GDM1 (cell line): Measurements from ENCODE around the gene ENOX1.

Source experiments
- DNase-seq: peaks from one replicate; lab custom pipeline; 2025; lab: John Stamatoyannopoulos, UW

The ENOX1 gene

DNA sequence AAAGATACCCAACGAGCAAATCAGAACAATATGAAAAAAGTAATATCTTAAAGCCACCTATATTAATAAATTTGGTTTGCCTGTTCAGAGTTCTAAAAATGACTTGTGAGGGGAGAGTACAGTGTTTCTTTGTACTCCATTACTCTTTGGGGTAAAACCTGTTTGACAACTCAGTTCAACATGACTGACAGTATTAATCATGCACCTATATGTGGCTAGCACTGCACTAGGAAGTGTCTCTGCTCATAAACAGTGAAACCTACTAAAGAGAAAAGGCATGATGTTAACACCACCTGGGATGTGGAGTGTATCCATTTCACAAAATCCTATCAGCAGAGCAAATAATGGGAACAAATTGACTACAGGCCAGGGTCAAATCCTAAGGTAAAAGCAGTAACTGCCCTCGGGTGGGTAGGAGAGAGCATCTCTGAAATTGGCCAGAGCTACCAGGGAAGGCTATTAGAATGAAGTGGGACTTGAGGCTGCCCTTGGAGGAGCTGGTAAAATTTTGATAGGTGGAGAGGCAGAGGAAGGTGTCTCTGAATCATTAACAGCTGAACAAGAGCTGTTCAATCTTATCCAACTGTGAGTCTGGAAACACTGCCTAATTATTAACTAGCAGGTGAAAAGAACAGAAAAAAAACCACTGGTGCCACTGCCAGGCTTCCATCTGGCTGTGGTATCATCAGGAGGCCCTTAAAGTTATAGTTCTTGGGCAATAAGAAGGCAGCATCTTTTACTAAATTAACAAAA lies 398.3 kb downstream of the ENOX1 start:
- DNase-seq: no peak

DNA sequence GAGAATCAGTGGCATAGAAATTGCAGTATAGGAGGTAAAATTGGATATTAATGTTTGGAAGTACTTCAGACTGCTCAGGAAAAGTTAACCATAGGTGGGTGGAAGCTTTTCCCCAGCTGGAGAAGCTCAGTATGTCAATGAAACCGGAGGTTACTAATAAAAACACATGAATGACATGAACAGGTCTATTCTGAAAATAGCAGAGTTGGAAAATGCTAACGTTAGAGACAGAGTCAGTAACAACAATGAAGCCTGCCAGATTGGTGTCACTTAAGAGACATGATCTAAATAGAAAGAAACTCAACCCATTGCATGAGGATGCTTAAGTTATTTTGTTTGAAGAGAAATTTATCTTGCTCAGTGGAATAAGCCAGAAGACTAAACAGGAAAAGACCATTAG lies 398.9 kb downstream of the ENOX1 start:
- DNase-seq: no peak

DNA sequence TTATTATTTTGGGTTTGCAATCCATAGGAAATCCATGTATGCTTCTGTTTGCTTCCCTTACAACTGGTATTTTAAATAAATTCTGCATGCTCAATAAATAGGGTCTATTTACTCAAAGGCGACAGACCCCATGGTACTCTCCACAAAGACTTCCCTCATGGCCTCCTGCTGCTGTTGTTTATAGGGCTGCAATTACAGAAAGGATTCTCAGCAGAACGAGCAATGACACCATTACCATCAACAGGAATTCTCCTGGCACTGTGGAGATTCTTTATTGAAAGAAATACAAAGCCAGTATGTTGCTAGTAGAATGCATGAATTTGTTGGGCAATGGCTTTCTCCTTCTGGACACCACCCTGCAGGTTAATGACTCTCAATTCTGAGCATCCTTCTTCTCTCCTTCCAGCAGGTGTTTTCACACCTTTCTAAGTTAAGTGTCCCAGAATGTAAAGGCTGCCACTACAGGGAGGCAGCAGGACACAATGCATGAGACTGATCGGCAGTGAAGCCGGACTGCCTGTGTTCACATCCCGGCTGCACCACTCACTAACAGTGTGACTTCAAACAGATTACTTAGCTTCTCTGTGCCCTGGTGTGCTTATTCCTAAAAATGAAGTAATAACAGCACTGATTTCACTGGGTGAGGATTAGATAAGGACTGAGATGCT lies 403.1 kb downstream of the ENOX1 start:
- no peak for DNase-seq

DNA sequence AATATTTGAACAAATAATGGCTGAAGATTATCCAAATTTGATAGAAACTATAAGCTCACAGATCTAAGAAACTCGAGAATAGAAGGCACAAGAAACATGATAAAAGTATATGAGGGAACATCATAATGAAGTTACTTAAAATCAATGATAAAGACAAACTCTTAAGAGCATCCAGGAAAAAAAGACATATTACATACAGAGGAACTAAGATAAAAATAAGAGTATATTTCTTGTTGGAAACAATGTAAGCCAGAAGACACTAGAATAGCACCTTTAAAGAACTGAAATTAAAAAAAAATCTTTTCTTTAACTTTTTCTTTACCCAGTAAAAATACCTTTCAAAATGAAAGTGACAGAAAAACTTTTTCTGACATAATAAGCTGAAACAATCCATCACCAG lies 407.0 kb downstream of the ENOX1 start:
- DNase-seq: no peak

DNA sequence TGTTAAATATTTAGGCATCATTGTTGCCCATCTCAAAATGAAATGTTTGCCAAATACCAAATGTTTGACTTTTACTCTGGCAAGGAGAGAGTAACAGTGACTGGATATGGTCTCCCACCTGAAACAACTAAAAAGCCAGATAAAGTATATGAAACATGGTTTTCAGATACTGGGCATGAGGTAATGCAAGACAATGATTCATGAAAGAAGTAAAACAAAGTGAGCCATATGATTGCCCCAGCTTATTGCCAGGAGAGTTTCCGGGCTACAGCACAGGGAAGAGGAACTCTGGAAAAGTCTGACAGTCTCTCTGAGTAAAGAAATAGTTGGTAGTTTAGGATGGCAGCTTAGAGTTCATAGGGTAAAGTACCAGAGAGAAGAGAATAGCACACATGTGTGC lies 408.8 kb downstream of the ENOX1 start:
- no peak for DNase-seq

DNA sequence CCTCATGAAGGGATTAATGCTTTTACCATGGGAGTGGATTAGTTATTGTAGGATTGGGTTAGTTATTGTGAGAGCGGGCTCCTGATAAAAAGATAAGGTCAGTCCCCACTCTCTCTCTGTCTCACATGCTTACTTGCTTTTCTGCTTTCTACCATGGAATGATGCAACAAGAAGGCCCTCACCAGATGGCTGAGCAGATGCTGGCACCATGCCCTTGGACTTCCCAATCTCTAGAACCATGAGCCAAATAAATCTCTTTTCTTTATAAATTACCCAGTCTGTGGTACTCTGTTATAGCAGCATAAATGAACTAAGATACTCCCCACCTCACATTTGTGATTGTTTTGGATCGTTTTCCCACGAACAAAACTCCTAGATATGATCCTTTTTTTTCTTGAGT lies 409.6 kb downstream of the ENOX1 start:
- DNase-seq: no peak

DNA sequence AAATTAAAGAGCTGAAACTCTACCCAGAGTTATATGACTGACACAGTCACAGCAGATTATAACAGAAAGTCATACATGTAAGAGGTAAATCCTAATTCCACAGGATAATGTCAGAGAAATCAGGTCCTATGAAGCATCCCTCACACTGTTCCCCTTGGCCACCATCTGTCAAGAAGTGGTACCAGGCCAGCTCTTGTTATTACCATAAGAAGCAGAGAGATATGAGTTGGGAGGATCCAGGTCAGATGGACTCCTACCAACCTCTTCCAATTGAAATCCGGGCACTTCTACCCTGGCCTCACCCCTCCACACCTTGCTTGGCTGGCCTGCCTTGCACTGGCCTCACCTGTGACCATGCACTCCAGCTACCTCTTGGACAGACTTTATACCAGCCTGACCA lies 410.2 kb downstream of the ENOX1 start:
- no peak for DNase-seq

DNA sequence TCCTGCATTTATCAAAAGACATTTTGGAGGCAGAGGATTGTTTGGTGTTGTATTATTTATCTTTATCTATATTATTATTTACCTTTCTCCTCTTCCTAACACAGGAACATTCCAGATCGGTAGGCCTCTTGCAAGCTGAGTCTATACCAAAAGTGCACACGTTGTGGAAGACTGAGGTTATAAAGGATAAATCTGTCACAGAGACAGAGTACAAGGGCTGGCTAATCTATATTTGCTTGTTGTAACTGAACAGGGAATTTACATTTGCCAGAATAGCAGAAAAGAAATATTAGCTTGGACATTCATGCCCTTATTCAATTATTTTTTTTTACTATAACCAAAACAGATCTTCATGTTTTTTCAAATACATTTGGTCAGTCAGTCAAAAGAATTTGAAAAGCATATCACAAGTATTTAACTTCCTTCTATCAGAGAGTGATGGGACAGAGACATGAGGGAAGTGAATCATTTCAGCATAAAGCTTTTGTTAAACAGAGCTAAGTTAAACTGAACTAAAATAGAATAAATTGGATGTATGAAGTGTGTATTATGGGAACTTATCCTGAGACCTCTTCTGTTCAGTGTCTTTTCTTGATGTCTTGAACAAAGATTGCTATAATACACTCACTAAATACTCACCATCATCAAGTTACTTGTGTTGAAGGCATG lies 410.8 kb downstream of the ENOX1 start:
- DNase-seq: no peak

DNA sequence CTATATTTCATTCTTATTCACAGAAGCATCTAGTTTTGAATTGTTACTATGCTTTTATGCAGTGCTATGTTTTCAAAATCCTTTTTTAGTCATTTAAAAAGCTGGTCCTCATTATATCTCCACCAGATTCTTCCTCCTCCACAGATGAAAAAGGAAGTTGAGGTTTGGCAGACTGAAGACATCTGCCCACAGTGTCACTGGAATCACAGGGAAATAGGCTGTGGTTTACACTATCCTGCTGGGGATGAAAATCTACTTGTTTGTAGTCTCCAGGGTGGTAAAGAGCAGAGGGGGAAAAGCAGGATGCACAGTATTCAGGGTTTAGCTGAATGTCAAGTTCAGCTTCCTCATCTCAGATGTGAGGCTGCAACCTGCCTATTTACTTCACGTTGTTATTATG lies 412.2 kb downstream of the ENOX1 start:
- DNase-seq: peak; percentile 89

DNA sequence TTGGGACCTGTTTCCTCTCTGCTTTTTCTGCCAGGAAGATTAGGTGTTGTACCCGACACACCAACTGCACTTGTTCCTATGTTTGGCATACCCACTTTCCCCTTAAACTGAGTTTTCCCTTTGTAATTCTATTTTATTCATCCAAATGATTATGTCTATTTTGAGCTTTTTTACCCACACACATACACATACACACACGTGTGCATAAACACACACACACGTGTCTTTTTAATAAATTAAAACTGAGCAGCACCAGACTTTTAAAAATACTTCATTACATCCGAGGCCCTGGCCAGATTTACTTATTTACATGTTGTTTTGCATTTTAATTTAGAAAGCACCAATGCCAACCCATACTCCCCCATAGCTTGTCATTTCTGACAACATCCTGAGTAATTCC lies 413.4 kb downstream of the ENOX1 start:
- DNase-seq: no peak

DNA sequence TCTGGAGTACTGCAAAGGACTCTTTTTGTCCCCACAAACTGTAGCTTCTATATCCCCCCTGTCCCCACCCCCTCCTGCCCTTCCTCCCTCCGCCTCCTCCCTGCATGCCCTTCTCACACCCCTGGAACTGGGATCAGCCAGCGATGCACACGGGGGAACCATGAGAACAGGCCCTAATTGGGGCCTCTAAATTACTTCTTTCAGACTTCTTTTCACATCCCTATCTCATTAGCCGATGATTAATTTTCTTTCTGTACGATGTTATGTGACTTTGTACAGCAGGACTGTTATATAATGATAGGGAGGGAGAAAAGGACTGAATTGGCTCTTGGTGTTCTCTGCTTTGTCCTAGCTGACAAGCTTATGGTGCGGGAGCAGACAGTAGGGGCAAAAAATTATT lies 415.9 kb downstream of the ENOX1 start:
- DNase-seq: no peak

DNA sequence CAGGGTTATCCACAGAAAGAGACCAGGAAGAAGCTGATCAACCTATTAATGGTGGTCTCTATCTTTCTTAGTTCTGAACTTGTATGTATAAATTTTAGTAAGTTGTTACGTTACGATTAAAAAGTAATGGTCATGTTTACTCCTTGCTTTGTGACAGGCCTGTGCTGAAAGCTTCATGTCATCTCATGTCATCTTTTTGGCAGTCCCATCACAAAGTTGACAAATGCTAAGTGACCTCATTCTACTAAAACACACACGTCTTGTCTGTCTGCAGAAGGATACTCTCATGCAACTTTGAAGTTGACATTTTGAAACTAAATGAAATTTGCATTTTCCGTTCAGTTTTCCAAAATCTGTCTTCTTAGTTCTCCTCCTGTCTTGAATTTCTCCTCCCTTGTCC lies 417.5 kb downstream of the ENOX1 start:
- DNase-seq: no peak

DNA sequence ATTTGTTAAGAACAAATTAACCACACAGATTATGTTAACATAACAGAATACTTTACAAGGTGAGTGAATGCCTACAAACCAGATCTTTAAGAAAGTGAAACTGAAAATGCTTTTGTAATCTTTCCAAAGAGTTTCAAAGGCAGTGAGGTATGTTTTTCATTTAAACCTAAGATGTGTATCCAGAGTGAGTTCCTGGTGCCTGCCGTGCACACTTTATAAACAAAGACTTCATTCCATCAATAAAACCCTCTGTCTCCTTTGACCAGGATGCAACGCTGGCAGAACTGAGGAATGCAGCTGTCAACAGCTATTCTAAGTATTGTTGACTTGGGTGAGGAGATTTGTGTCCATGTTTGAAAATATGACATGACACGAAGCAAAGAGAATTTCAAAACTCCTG lies 418.8 kb downstream of the ENOX1 start:
- DNase-seq: no peak

DNA sequence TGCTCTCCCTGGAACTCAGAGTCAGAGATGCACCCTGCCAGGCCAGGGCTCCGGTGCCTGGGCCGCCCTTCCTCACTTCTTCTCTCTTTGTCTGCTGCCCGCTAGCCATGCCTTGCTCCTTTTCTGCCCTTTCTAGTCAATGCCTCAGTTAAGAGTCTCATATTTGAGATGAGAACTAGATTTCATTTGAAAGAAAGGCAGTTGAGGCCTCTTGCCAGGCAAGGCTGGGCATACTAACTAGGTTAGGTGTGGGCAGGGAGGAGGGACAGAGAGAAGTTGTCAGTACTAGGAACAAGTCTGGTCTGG lies 421.8 kb downstream of the ENOX1 start:
- DNase-seq: no peak

DNA sequence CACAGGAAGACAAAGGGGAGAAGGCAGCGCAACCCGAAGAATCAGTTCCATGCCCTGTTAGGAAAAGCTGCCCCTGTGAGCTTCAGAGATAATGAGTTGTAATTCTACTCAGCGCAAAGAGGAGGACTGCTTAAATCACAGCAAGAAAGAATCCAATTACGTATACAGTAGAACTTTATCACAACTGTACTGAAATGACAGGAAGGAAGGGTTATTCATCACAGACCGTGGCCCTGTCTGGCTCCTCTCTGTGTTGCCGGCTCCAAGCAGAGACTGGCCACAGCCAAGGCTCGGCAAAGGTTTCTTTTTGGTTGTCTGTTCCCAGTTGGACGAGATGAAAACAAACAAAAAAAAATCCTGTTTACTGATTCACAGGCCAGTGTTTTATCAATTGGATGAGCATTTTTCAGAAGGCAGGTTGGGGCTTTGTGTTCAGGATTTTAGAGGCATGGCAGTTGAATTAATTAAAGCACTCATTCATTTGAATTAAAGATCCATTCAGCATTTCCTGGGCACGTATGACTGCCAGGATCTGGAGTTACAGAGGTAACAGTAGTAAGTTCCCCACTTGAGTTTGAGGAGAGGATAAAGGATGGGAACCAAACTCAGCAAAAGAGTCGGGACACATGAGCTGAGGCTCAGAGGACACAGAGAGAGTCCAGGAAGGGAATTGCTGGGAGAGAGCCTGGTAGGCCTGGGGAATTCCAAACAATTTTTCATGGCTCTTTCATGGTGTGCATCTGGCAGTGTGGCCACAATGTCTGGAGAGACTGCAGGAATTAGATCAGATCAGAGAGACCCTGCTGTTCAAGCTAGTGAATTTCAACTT lies 422.3 kb downstream of the ENOX1 start:
- DNase-seq: no peak

DNA sequence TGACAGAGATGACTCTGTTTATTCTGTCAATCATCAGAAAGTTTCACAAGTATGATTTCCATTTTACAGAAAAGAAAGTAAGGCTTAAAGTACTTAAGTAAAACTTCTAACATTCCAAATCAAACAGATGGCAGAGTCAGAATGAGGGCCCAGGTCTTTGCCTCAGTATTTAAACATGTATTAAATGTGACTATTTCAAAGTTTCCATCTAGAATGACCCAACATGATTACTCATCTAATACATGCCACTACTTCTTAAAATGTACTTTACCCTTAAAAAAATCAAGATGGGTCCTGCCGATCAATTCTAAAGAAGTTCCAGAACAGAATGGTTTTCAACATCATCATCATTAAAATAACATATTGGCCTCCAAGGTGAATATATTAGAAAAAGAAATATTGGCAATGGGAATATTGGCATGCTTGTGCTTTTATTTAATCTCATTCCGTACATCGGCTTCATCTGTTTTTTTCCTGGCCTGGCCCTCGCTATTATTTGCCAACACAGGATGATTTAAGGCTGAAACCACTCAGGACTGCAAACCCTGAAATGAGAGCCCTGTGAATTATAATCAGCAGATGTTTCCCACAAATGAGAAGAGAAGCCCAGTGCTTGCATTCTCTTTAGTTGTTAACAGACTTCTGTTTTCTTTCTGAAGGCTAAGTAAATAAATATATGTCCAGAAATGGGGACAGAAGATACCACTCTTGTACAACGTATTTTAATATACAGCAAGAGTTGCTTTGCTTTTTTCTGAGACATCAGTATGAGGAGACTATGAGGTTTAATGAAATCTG lies 423.4 kb downstream of the ENOX1 start:
- DNase-seq: no peak

DNA sequence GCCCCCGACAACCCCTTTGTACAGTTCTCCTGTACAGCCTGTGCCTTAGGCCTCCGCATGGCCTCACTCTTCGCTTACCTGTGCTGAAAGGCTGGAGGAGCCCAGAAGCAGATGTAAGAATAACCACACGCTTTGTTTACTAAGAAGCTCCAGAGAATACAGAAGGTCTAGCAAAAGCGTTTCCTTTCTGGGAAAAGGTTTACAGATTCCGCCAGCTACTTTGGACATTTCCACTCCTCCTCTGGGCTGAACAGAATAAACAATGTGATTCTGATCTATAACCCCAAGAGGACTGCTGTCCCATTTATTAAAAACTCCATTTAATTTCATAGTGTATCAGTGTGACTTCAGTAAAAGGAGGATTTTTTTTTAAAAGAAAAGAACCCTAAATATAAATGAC lies 424.2 kb downstream of the ENOX1 start:
- no peak for DNase-seq

DNA sequence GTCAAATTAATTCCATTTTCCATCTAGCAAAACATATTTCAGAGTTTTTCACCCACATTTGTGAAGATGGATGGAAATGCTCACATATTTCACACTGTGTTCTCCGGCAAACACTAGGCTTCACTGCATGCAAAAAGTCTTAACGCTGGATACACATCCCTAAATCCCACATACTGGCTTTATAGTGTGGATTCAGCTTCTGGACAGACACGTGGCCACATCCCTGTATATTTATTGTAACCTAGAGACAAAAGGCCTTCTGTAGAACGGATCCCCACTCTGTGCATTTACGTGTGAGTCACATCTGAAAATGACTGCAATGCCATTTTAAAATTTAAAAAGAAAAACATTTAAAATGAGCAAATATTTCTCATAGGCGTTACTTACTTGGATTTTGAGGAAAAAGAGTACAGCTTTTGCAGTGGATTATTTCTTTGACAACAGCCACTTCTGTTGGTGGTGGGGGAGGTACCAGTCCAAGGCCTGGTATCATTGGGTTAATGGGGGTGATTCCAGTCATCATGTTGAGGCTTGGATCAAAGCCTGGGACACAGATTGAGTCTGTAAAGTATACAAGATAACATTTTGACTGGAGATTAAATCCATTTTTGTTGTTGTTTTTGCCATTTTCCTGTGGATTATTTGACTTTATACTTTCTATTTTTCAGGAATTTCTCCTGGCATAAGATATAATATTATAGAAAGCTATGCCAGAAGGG lies 425.7 kb downstream of the ENOX1 start:
- no peak for DNase-seq

DNA sequence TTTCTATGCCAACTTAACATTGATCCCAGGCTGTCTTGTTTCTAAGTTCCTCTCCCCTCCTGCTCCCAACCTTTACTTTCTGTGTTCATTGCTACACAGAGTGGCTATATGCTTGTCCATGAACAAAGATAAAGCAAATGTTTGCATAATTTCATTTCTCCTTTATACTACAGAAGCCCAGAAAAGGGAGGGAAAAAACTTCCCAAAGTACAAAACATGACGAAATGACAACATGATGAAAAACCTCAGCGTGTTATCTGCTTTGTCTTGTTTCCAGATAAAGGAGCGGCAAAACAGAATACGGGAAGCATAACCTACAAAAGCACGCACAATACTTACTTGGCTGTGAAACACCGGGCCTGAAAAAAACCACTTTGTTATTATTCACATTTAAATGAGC lies 426.6 kb downstream of the ENOX1 start:
- DNase-seq: no peak

DNA sequence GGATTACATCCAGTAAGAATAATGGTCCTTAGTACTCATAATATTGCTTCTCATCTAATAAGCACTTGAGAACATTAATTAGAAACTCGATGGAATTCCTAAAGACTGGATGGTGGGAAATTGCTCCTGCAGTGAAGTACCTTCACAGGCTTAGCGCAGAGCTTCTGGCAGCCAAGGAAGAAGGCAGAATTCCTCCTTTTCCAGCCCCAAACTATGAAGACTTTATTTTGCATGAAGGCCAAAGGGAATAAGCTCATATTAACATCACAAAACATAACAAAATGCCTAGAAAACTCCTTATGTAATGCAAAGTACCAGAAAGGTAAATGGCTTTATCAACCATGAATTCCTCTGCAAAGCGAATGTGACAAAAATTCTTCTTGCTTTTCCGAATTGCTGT lies 427.2 kb downstream of the ENOX1 start:
- DNase-seq: no peak

DNA sequence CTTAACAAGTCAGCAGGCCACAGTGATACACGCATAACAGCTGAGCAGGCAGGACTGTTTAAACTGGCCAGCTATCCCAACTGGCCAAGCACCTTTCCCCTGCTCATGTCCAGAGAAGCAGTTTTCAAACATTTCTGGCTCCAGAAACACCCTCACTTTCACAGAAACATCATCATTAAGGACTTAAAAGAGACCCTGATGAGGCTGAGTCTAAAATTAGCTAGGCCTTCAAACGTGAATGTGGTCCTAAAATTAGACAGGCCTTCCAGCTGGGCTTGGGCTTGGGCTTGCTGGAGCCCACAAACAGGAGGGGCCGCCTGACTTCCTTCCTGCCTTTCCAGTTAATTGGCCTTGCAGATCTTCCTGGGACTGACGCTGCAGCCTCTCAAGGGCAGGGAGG lies 429.2 kb downstream of the ENOX1 start:
- peak; percentile 61 for DNase-seq
